Stimulated activated memory B cell treated with anti-CD40 and anti-IgM and Interleukin-4, amounts not matched to agents 10 μg/mL and 1 μg/mL and 100 μg/mL, for 72 hours (primary cell): ENCODE measurements around the gene OMA1.
"Not testable (repeated sequence)": the region's sequence is repeated elsewhere in the genome, so short reads cannot be mapped to it uniquely, and the experiment has no call there.

Experiments
- ATAC-seq: fragments of 150-1000 bp; cut with Tn5 transposase; 2 replicates; pipeline ENCODE4 v1.10.0; 2021
- H3K27ac Mint-ChIP-seq: one replicate; pipeline ENCODE4 v1.8.0; 2022; ENCODE audit warnings: mild to moderate bottlenecking, mixed read lengths
- H3K27me3 Mint-ChIP-seq: one replicate; pipeline ENCODE4 v1.8.0; 2022; ENCODE audit warnings: mixed read lengths
- H3K36me3 Mint-ChIP-seq: one replicate; pipeline ENCODE4 v1.8.0; 2022; ENCODE audit warnings: mixed read lengths
- H3K4me1 Mint-ChIP-seq: one replicate; pipeline ENCODE4 v1.8.0; 2022; ENCODE audit warnings: mixed read lengths
- H3K4me3 Mint-ChIP-seq: one replicate; pipeline ENCODE4 v1.8.0; 2022; ENCODE audit warnings: mild to moderate bottlenecking, moderate library complexity, mixed read lengths
- H3K9me3 Mint-ChIP-seq: one replicate; pipeline ENCODE4 v1.8.0; 2022; ENCODE audit warnings: mixed read lengths

The OMA1 gene

GRCh38 chr1:58508629-58509028, 37.9 kb downstream of the OMA1 start:
- Mint-ChIP-seq H3K4me3 (no peak overlapping the region), H3K4me1 (peaks cover 12% of the 10 kb centered on the region), H3K27ac (no peak overlapping the region), H3K9me3 (peaks cover 2% of the 10 kb centered on the region), H3K36me3 (peaks cover 75% of the 10 kb centered on the region), H3K27me3 (no peaks in the 10 kb centered on the region)
- ATAC-seq, result no peak

GRCh38 chr1:58505286-58505685, 41.2 kb downstream of the OMA1 start:
- H3K9me3 Mint-ChIP-seq, result no peaks in the 10 kb centered on the region
- no peak overlapping the region for H3K27ac Mint-ChIP-seq
- no peaks in the 10 kb centered on the region for H3K27me3 Mint-ChIP-seq
- no peak for ATAC-seq
- H3K36me3 Mint-ChIP-seq, result peaks cover 65% of the 10 kb centered on the region
- no peak overlapping the region for H3K4me3 Mint-ChIP-seq
- H3K4me1 Mint-ChIP-seq, result peaks cover 23% of the 10 kb centered on the region

GRCh38 chr1:58502519-58502918, 44.0 kb downstream of the OMA1 start:
- Mint-ChIP-seq H3K27me3 (no peaks in the 10 kb centered on the region), H3K4me1 (peaks cover 22% of the 10 kb centered on the region), H3K27ac (no peak overlapping the region), H3K9me3 (no peaks in the 10 kb centered on the region), H3K4me3 (no peak overlapping the region), H3K36me3 (peaks cover 47% of the 10 kb centered on the region)
- ATAC-seq, result no peak

GRCh38 chr1:58500043-58500442, 46.5 kb downstream of the OMA1 start:
- no peak for ATAC-seq
- no peak overlapping the region for H3K27ac Mint-ChIP-seq
- peaks cover 49% of the 10 kb centered on the region for H3K36me3 Mint-ChIP-seq
- H3K27me3 Mint-ChIP-seq, result no peaks in the 10 kb centered on the region
- no peak overlapping the region for H3K4me3 Mint-ChIP-seq
- H3K4me1 Mint-ChIP-seq, result peaks cover 40% of the 10 kb centered on the region
- H3K9me3 Mint-ChIP-seq, result no peaks in the 10 kb centered on the region

- Mint-ChIP-seq H3K9me3 (no peaks in the 10 kb centered on the region), H3K27me3 (no peaks in the 10 kb centered on the region), H3K27ac (peak overlapping the region; percentile 79), H3K4me1 (peaks cover 34% of the 10 kb centered on the region), H3K36me3 (peaks cover 33% of the 10 kb centered on the region), H3K4me3 (peak overlapping the region; percentile 66)
- no peak for ATAC-seq
These were observed 49.0 kb downstream of the OMA1 start for GRCh38 chr1:58497499-58497898.

- Mint-ChIP-seq H3K27ac (peak overlapping the region; percentile 79), H3K36me3 (peaks cover 33% of the 10 kb centered on the region), H3K27me3 (no peaks in the 10 kb centered on the region), H3K9me3 (peaks cover 3% of the 10 kb centered on the region), H3K4me3 (peak overlapping the region; percentile 46), H3K4me1 (peaks cover 37% of the 10 kb centered on the region)
- peak; percentile 55 for ATAC-seq
These were observed 50.5 kb downstream of the OMA1 start for GRCh38 chr1:58496042-58496441.

GRCh38 chr1:58488914-58489313, 57.6 kb downstream of the OMA1 start:
- H3K27ac Mint-ChIP-seq, H3K9me3 Mint-ChIP-seq, H3K4me3 Mint-ChIP-seq, ATAC-seq, H3K27me3 Mint-ChIP-seq: not testable (repeated sequence)
- Mint-ChIP-seq H3K4me1 (peaks cover 15% of the 10 kb centered on the region), H3K36me3 (peaks cover 60% of the 10 kb centered on the region)

- H3K27ac Mint-ChIP-seq, result no peak overlapping the region
- ATAC-seq, result no peak
- no peak overlapping the region for H3K4me3 Mint-ChIP-seq
- H3K9me3 Mint-ChIP-seq, result no peaks in the 10 kb centered on the region
- H3K36me3 Mint-ChIP-seq, result peaks cover 70% of the 10 kb centered on the region
- H3K27me3 Mint-ChIP-seq, result no peaks in the 10 kb centered on the region
- peaks cover 11% of the 10 kb centered on the region for H3K4me1 Mint-ChIP-seq
These were observed 59.5 kb downstream of the OMA1 start for GRCh38 chr1:58487002-58487401.

GRCh38 chr1:58481962-58482361, 64.6 kb downstream of the OMA1 start:
- Mint-ChIP-seq H3K9me3 (no peaks in the 10 kb centered on the region), H3K4me3 (no peak overlapping the region), H3K36me3 (peaks cover 76% of the 10 kb centered on the region), H3K27ac (no peak overlapping the region), H3K27me3 (no peaks in the 10 kb centered on the region), H3K4me1 (peaks cover 6% of the 10 kb centered on the region)
- no peak for ATAC-seq

- Mint-ChIP-seq H3K27ac (no peak overlapping the region), H3K4me3 (no peak overlapping the region), H3K9me3 (no peaks in the 10 kb centered on the region), H3K36me3 (peaks cover 64% of the 10 kb centered on the region), H3K27me3 (no peaks in the 10 kb centered on the region), H3K4me1 (no peaks in the 10 kb centered on the region)
- ATAC-seq, result no peak
These were observed 66.3 kb downstream of the OMA1 start for GRCh38 chr1:58480191-58480590.

GRCh38 chr1:58477390-58477789, 69.1 kb downstream of the OMA1 start:
- H3K27ac Mint-ChIP-seq, result no peak overlapping the region
- no peaks in the 10 kb centered on the region for H3K9me3 Mint-ChIP-seq
- no peaks in the 10 kb centered on the region for H3K4me1 Mint-ChIP-seq
- no peaks in the 10 kb centered on the region for H3K27me3 Mint-ChIP-seq
- no peak for ATAC-seq
- H3K4me3 Mint-ChIP-seq, result no peak overlapping the region
- peaks cover 41% of the 10 kb centered on the region for H3K36me3 Mint-ChIP-seq

- Mint-ChIP-seq H3K9me3 (no peaks in the 10 kb centered on the region), H3K4me3 (no peak overlapping the region), H3K36me3 (peaks cover 32% of the 10 kb centered on the region), H3K27me3 (no peaks in the 10 kb centered on the region), H3K4me1 (no peaks in the 10 kb centered on the region), H3K27ac (no peak overlapping the region)
- no peak for ATAC-seq
These were observed 70.3 kb downstream of the OMA1 start for GRCh38 chr1:58476179-58476578.

- no peaks in the 10 kb centered on the region for H3K27me3 Mint-ChIP-seq
- H3K27ac Mint-ChIP-seq, result no peak overlapping the region
- H3K9me3 Mint-ChIP-seq, result no peaks in the 10 kb centered on the region
- H3K4me3 Mint-ChIP-seq, result no peak overlapping the region
- no peak for ATAC-seq
- H3K4me1 Mint-ChIP-seq, result no peaks in the 10 kb centered on the region
- H3K36me3 Mint-ChIP-seq, result peaks cover 20% of the 10 kb centered on the region
These were observed 77.0 kb downstream of the OMA1 start for GRCh38 chr1:58469476-58469875.

- no peak overlapping the region for H3K4me3 Mint-ChIP-seq
- H3K9me3 Mint-ChIP-seq, result no peaks in the 10 kb centered on the region
- peaks cover 20% of the 10 kb centered on the region for H3K36me3 Mint-ChIP-seq
- H3K4me1 Mint-ChIP-seq, result no peaks in the 10 kb centered on the region
- no peaks in the 10 kb centered on the region for H3K27me3 Mint-ChIP-seq
- H3K27ac Mint-ChIP-seq, result no peak overlapping the region
- ATAC-seq, result no peak
These were observed 77.5 kb downstream of the OMA1 start for GRCh38 chr1:58469016-58469415.

- ATAC-seq, result no peak
- Mint-ChIP-seq H3K9me3 (no peaks in the 10 kb centered on the region), H3K4me1 (no peaks in the 10 kb centered on the region), H3K36me3 (peaks cover 24% of the 10 kb centered on the region), H3K27ac (no peak overlapping the region), H3K4me3 (no peak overlapping the region), H3K27me3 (no peaks in the 10 kb centered on the region)
These were observed 77.9 kb downstream of the OMA1 start for GRCh38 chr1:58468612-58469011.

- no peak for ATAC-seq
- H3K4me3 Mint-ChIP-seq, result no peak overlapping the region
- H3K9me3 Mint-ChIP-seq, result no peaks in the 10 kb centered on the region
- no peak overlapping the region for H3K27ac Mint-ChIP-seq
- H3K4me1 Mint-ChIP-seq, result no peaks in the 10 kb centered on the region
- no peaks in the 10 kb centered on the region for H3K27me3 Mint-ChIP-seq
- H3K36me3 Mint-ChIP-seq, result peaks cover 35% of the 10 kb centered on the region
These were observed 79.8 kb downstream of the OMA1 start for GRCh38 chr1:58466630-58467241.
